OCI-LY1 (cell line): ENCODE results near the gene FOXO3.

Experiments used
- H2AFZ ChIP-seq: fragments of 200-600 bp; sonication (generic), shearing (Covaris generic); 2 replicates; pipeline ENCODE4 v1.6.0; 2014; ENCODE audit warnings: antibody characterized with exemption, mild to moderate bottlenecking, low read length
- H3F3A ChIP-seq: fragments of 200-600 bp; sonication (generic), shearing (Covaris generic); 2 replicates; pipeline ENCODE4 v1.6.0; 2014; ENCODE audit warnings: mild to moderate bottlenecking, antibody characterized with exemption, low read length, moderate library complexity; ENCODE audit not compliant: insufficient read depth
- H3K27ac ChIP-seq: fragments of 200-600 bp; sonication (generic); 2 replicates; pipeline ENCODE4 v1.5.1; 2014; ENCODE audit warnings: low read length, mixed run types, mild to moderate bottlenecking, low read depth; ENCODE audit not compliant: poor library complexity, severe bottlenecking
- H3K27me3 ChIP-seq: fragments of 200-600 bp; sonication (generic); 2 replicates; pipeline ENCODE4 v1.6.0; 2014; ENCODE audit warnings: antibody characterized with exemption, mild to moderate bottlenecking, low read length, moderate library complexity; ENCODE audit not compliant: insufficient read depth
- H3K36me3 ChIP-seq: fragments of 200-600 bp; sonication (generic); 2 replicates; pipeline ENCODE4 v1.6.1; 2014; ENCODE audit warnings: mild to moderate bottlenecking, antibody characterized with exemption, low read length, moderate library complexity, mixed read lengths; ENCODE audit not compliant: insufficient read depth
- H3K4me1 ChIP-seq: fragments of 200-600 bp; sonication (generic); 2 replicates; pipeline ENCODE4 v1.5.1; 2014; ENCODE audit warnings: mild to moderate bottlenecking, low read length, moderate library complexity; ENCODE audit not compliant: insufficient read depth, severe bottlenecking
- H3K4me2 ChIP-seq: fragments of 200-600 bp; sonication (generic), shearing (Covaris generic); 2 replicates; pipeline ENCODE4 v1.6.1; 2014; ENCODE audit warnings: low read length
- H3K4me3 ChIP-seq: fragments of 200-600 bp; sonication (generic); 2 replicates; pipeline ENCODE4 v1.5.1; 2014; ENCODE audit warnings: low read length, low read depth, mild to moderate bottlenecking, mixed read lengths; ENCODE audit not compliant: poor library complexity, severe bottlenecking
- H3K79me2 ChIP-seq: fragments of 200-600 bp; shearing (Covaris generic); 2 replicates; pipeline ENCODE4 v1.6.1; 2016; ENCODE audit warnings: mixed run types, low read length, mixed read lengths; ENCODE audit not compliant: insufficient read depth
- H3K9ac ChIP-seq: fragments of 200-600 bp; sonication (generic), shearing (Covaris generic); 2 replicates; pipeline ENCODE4 v1.6.1; 2014; ENCODE audit warnings: mild to moderate bottlenecking, low read length, mixed read lengths
- H3K9me2 ChIP-seq: fragments of 200-600 bp; sonication (generic), shearing (Covaris generic); 2 replicates; pipeline ENCODE4 v1.6.1; 2014; ENCODE audit warnings: low read depth, mild to moderate bottlenecking, low read length, mixed read lengths
- H3K9me3 ChIP-seq: fragments of 200-600 bp; shearing (Covaris generic); 2 replicates; pipeline ENCODE4 v1.6.1; 2014; ENCODE audit warnings: low read length, mixed read lengths
- H4K20me1 ChIP-seq: fragments of 200-600 bp; sonication (generic), shearing (Covaris generic); 2 replicates; pipeline ENCODE4 v1.6.0; 2016; ENCODE audit warnings: mild to moderate bottlenecking, low read length; ENCODE audit not compliant: insufficient read depth
- CTCF ChIP-seq: fragments of 200-600 bp; sonication (generic), shearing (Covaris generic); IDR thresholded peaks from 2 replicates; pipeline ENCODE4 v1.5.1; 2017; ENCODE audit warnings: mild to moderate bottlenecking, antibody characterized with exemption, low read length, moderate library complexity, mixed read lengths
- EZH2 ChIP-seq: fragments of 200-600 bp; sonication (generic), shearing (Covaris generic); IDR thresholded peaks from 2 replicates; pipeline ENCODE4 v1.8.0; 2017; ENCODE audit warnings: borderline replicate concordance, mixed run types, mild to moderate bottlenecking, antibody characterized with exemption, low read length, moderate library complexity, mixed read lengths

Gene FOXO3

GRCh38 chr6:108609276-108609769 lies 48.6 kb downstream of the FOXO3 start:
- no peaks in the 10 kb centered on the region for H3K79me2 ChIP-seq
- no peaks in the 10 kb centered on the region for H3K9me3 ChIP-seq
- H3K27me3 ChIP-seq: no peaks in the 10 kb centered on the region
- peaks cover 4% of the 10 kb centered on the region for H3K4me1 ChIP-seq
- no peaks in the 10 kb centered on the region for H4K20me1 ChIP-seq
- H2AFZ ChIP-seq: no peak overlapping the region
- H3K36me3 ChIP-seq: no peaks in the 10 kb centered on the region; the same call in 1 of the 2 replicates
- no peak overlapping the region for H3K4me2 ChIP-seq
- no peak overlapping the region for H3K9ac ChIP-seq
- TF ChIP-seq EZH2 (no peak), CTCF (no peak)
- no peaks in the 10 kb centered on the region for H3K9me2 ChIP-seq
- H3K27ac ChIP-seq: no peak overlapping the region
- H3K4me3 ChIP-seq: no peak overlapping the region
- H3F3A ChIP-seq: no peaks in the 10 kb centered on the region

- H3K27ac ChIP-seq: no peak overlapping the region
- TF ChIP-seq CTCF (no peak), EZH2 (no peak)
- no peaks in the 10 kb centered on the region for H3K79me2 ChIP-seq
Observed at GRCh38 chr6:108610270-108610839, 49.6 kb downstream of the FOXO3 start.

GRCh38 chr6:108610957-108611586 lies 50.4 kb downstream of the FOXO3 start:
- H2AFZ ChIP-seq: no peak overlapping the region
- H3K9me3 ChIP-seq: no peaks in the 10 kb centered on the region
- H3K27me3 ChIP-seq: no peaks in the 10 kb centered on the region
- no peaks in the 10 kb centered on the region for H4K20me1 ChIP-seq
- H3K27ac ChIP-seq: no peak overlapping the region
- no peaks in the 10 kb centered on the region for H3F3A ChIP-seq
- H3K4me3 ChIP-seq: no peak overlapping the region
- no peaks in the 10 kb centered on the region for H3K9me2 ChIP-seq
- TF ChIP-seq CTCF (no peak), EZH2 (no peak)
- no peaks in the 10 kb centered on the region for H3K79me2 ChIP-seq
- H3K4me2 ChIP-seq: no peak overlapping the region
- H3K9ac ChIP-seq: no peak overlapping the region
- peaks cover 4% of the 10 kb centered on the region for H3K4me1 ChIP-seq
- no peaks in the 10 kb centered on the region; the same call in 1 of the 2 replicates for H3K36me3 ChIP-seq

More at GRCh38 chr6:108610270-108610839, 49.6 kb downstream of the FOXO3 start:
- H3K4me3 ChIP-seq: no peak overlapping the region
- no peaks in the 10 kb centered on the region for H3F3A ChIP-seq
- H4K20me1 ChIP-seq: no peaks in the 10 kb centered on the region
- H3K9me3 ChIP-seq: no peaks in the 10 kb centered on the region
- no peaks in the 10 kb centered on the region; the same call in 1 of the 2 replicates for H3K36me3 ChIP-seq
- H2AFZ ChIP-seq: no peak overlapping the region
- no peaks in the 10 kb centered on the region for H3K27me3 ChIP-seq
- H3K9me2 ChIP-seq: no peaks in the 10 kb centered on the region
- H3K4me2 ChIP-seq: no peak overlapping the region
- no peak overlapping the region for H3K9ac ChIP-seq
- H3K4me1 ChIP-seq: peaks cover 4% of the 10 kb centered on the region
